Endothelial cell of umbilical vein (primary cell): ENCODE data around the gene EQTN. TPM values are rescaled to one million over a fixed set of nuclear protein-coding genes. Genes with fewer than 3 reads are reported as not detected.

ENCODE experiments used
- BruUV-seq: library from RNA; stranded (reverse); fragments of 400-500 nt; replicated peaks from 2 replicates; lab custom pipeline; 2021; lab: Mats Ljungman, UMichigan
- CTCF ChIA-PET: fragments of 300-600, 350-600 bp; sonication (Branson Sonifier 250); formaldehyde crosslinking; loops from one replicate; lab custom pipeline; 2021; ENCODE audit warnings: antibody characterized with exemption, inconsistent platforms; lab: Charles Lee
- POLR2A ChIA-PET: fragments of 300-600, 350-600 bp; sonication (Branson Sonifier 250); formaldehyde crosslinking; loops from one replicate; lab custom pipeline; 2021; ENCODE audit warnings: antibody characterized with exemption, inconsistent platforms; lab: Charles Lee
- DNase-seq: peaks from one replicate; pipeline ENCODE4 v3.0.0-alpha.2; 2011; ENCODE audit warnings: low read depth, low spot score
- FAIRE-seq: peaks from 2 replicates; lab custom pipeline; 2011; peaks lifted over from hg19 to GRCh38; lab: Jason Lieb, UNC
- H2AFZ ChIP-seq: 2 replicates; pipeline ENCODE4 v1.6.0; 2012; ENCODE audit warnings: low read depth, low read length, control low read depth, inconsistent platforms
- H3K27ac ChIP-seq: 2 replicates; pipeline ENCODE4 v1.5.1; 2011; ENCODE audit warnings: low read depth, mild to moderate bottlenecking, control low read depth, low read length, moderate library complexity; ENCODE audit not compliant: insufficient read depth
- H3K27me3 ChIP-seq, 2 experiments: 2 replicates each; pipeline versions ENCODE4 v1.6.0 to v1.6.1; 2011; ENCODE audit warnings: low read length in 2 of 2, mixed read lengths in 1 of 2; ENCODE audit not compliant: control insufficient read depth in 2 of 2, insufficient read depth in 2 of 2
- H3K36me3 ChIP-seq, 2 experiments: 2 replicates in 1 of 2; 3 replicates in 1 of 2; pipeline ENCODE4 v1.5.1; 2011; ENCODE audit warnings: low read length in 2 of 2, mild to moderate bottlenecking in 1 of 2, moderate library complexity in 1 of 2; ENCODE audit not compliant: control insufficient read depth in 2 of 2, insufficient read depth in 2 of 2; ENCODE audit errors: extremely low read depth in 1 of 2
- H3K4me1 ChIP-seq: 3 replicates; pipeline ENCODE4 v1.5.1; 2011; ENCODE audit warnings: mild to moderate bottlenecking, low read length; ENCODE audit not compliant: control insufficient read depth, insufficient read depth; ENCODE audit errors: extremely low read depth
- H3K4me2 ChIP-seq: 2 replicates; pipeline ENCODE4 v1.6.1; 2011; ENCODE audit warnings: low read length, control low read depth, mixed read lengths; ENCODE audit not compliant: insufficient read depth
- H3K4me3 ChIP-seq, 3 experiments: fragments of 200-600 bp in 1 of 3; sonication (generic), shearing (Covaris generic) in 1 of 3; replicated peaks in 1 of 3; 2 replicates each; pipeline ENCODE4 v1.5.1; 2011 to 2016; ENCODE audit warnings: control low read depth in 3 of 3, low read length in 3 of 3, mild to moderate bottlenecking in 2 of 3, inconsistent platforms in 1 of 3, low read depth in 1 of 3, moderate library complexity in 1 of 3; ENCODE audit not compliant: insufficient read depth in 1 of 3
- H3K79me2 ChIP-seq: 2 replicates; pipeline ENCODE4 v1.6.0; 2012; ENCODE audit warnings: low read length, inconsistent platforms; ENCODE audit not compliant: control insufficient read depth, insufficient read depth
- H3K9ac ChIP-seq: replicated peaks from 2 replicates; pipeline ENCODE3; 2011; ENCODE audit warnings: low read length, control low read depth; ENCODE audit not compliant: insufficient read depth; ENCODE audit errors: extremely low read depth
- H3K9me1 ChIP-seq: replicated peaks from 3 replicates; pipeline ENCODE4 v1.6.0; 2011; ENCODE audit warnings: mild to moderate bottlenecking, low read length; ENCODE audit not compliant: control insufficient read depth, insufficient read depth; ENCODE audit errors: extremely low read depth
- H3K9me3 ChIP-seq: replicated peaks from 2 replicates; pipeline ENCODE4 v1.5.1; 2012; ENCODE audit warnings: low read length, inconsistent platforms; ENCODE audit not compliant: control insufficient read depth, insufficient read depth
- H4K20me1 ChIP-seq: replicated peaks from 2 replicates; pipeline ENCODE3; 2011; ENCODE audit warnings: mild to moderate bottlenecking, low read length; ENCODE audit not compliant: control insufficient read depth, insufficient read depth; ENCODE audit errors: extremely low read depth
- CTCF ChIP-seq, 2 donors: IDR thresholded peaks; 1 replicate in 1 of 2; 2 replicates in 1 of 2; pipeline ENCODE4 v1.5.1; 2011; ENCODE audit warnings: low read length in 2 of 2, mild to moderate bottlenecking in 2 of 2, moderate library complexity in 2 of 2, control low read depth in 1 of 2, inconsistent platforms in 1 of 2, low read depth in 1 of 2; ENCODE audit not compliant: insufficient read depth in 1 of 2; ENCODE audit errors: extremely low read depth in 1 of 2
- EZH2 ChIP-seq: IDR thresholded peaks from 2 replicates; pipeline ENCODE4 v1.6.1; 2012; ENCODE audit warnings: borderline replicate concordance, low read depth, mild to moderate bottlenecking, moderate library complexity, low read length, inconsistent platforms; ENCODE audit not compliant: severe bottlenecking
- FOS ChIP-seq: IDR thresholded peaks from 2 replicates; pipeline ENCODE4 v1.6.1; 2011; ENCODE audit warnings: mild to moderate bottlenecking, low read length, moderate library complexity, borderline replicate concordance; ENCODE audit not compliant: insufficient read depth
- GATA2 ChIP-seq: IDR thresholded peaks from 2 replicates; pipeline ENCODE4 v1.7.0; 2011; ENCODE audit warnings: low read depth, mild to moderate bottlenecking, moderate library complexity, mixed read lengths, low read length; ENCODE audit not compliant: insufficient read length, insufficient read depth
- JUN ChIP-seq: IDR thresholded peaks from 2 replicates; pipeline ENCODE4 v1.6.1; 2011; ENCODE audit warnings: borderline replicate concordance, low read depth; ENCODE audit not compliant: insufficient read length, insufficient read depth
- MAX ChIP-seq: IDR thresholded peaks from 2 replicates; pipeline ENCODE4 v1.6.1; 2011; ENCODE audit not compliant: insufficient read depth, insufficient read length
- MYC ChIP-seq: IDR thresholded peaks from one replicate; pipeline ENCODE4 v1.6.1; 2011; ENCODE audit warnings: mild to moderate bottlenecking, low read depth, low read length
- POLR2A ChIP-seq: IDR thresholded peaks from 2 replicates; pipeline ENCODE4 v1.6.1; 2012; ENCODE audit warnings: low read depth, mild to moderate bottlenecking, control low read depth, low read length
- POLR2AphosphoS5 ChIP-seq: IDR thresholded peaks from 2 replicates; pipeline ENCODE4 v1.6.1; 2012; ENCODE audit warnings: low read depth, mild to moderate bottlenecking, control low read depth, low read length, moderate library complexity; ENCODE audit not compliant: insufficient read depth
- dilution Hi-C: fragments of 300-500 bp; cut with MboI; formaldehyde crosslinking; loops from one replicate; pipeline ENCODE4 v1.15.0; 2019; ENCODE audit warnings: low sequenced_read_pairs; ENCODE audit not compliant: extremely low pct_ligation_motif_present
- intact Hi-C: fragments of 100-400 bp; cut with micrococcal nuclease; formaldehyde crosslinking; loops from one replicate; pipeline ENCODE4 v1.10.0; 2022
- polyA plus RNA-seq, 4 experiments: library from polyadenylated mRNA; depleted of rRNA in 3 of 4; stranded (reverse) in 3 of 4; unstranded in 1 of 4; fragments of >200 nt; gene quantifications; 2 replicates each; pipeline versions ENCODE4 v1.2.1 to v1.2.3, GENCODE V29; 2011 to 2012; ENCODE audit warnings: missing spikeins in 1 of 4
- total RNA-seq: library from RNA; stranded (reverse); gene quantifications from 2 replicates; pipeline ENCODE4 v1.2.3, GENCODE V29; 2021

The EQTN gene
- total and polyA plus RNA-seq, 2 donors (not counting 3 experiments of a cell fraction or from before 2014, with no cell fraction given), result not detected

GRCh38 chr9:27260789-27261516 is 36.0 kb downstream of the EQTN start:
- FAIRE-seq (no peak), DNase-seq (no peak)
- intact Hi-C loops (no loop called here), dilution Hi-C loops (no loop called here)
- no peak overlapping the region for H3K4me2 ChIP-seq
- H3K4me1 ChIP-seq, result no peaks in the 10 kb centered on the region
- H2AFZ ChIP-seq, result no peak overlapping the region
- H3K27ac ChIP-seq, result no peak overlapping the region
- no peak for TF ChIP-seq POLR2AphosphoS5
- TF ChIP-seq POLR2A, result no peak
- TF ChIP-seq EZH2, result no peak
- no peak for TF ChIP-seq FOS
- no peak for TF ChIP-seq GATA2
- TF ChIP-seq MAX, result no peak
- H3K36me3 ChIP-seq, result no peaks in the 10 kb centered on the region
- no peaks in the 10 kb centered on the region for H3K79me2 ChIP-seq
- no TSS peak for BruUV-seq
- no peaks in the 10 kb centered on the region for H4K20me1 ChIP-seq
- no peak overlapping the region for H3K4me3 ChIP-seq
- CTCF ChIA-PET, result interaction anchor here (0.7 to 3.2 kb wide), 4 partner anchors 9 to 67 kb away, joined by 3 to 12 read pairs (median 4); no protein-coding TSS in a partner anchor
- POLR2A ChIA-PET, result no interaction called here
- peaks cover 7 to 11% of the 10 kb centered on the region in 2 experiments for H3K27me3 ChIP-seq
- no peaks in the 10 kb centered on the region for H3K9me1 ChIP-seq
- no peak overlapping the region for H3K9ac ChIP-seq
- H3K9me3 ChIP-seq, result no peaks in the 10 kb centered on the region

GRCh38 chr9:27258662-27259061 is 38.3 kb downstream of the EQTN start:
- ChIA-PET CTCF (no interaction called here), POLR2A (no interaction called here)
- FAIRE-seq, result no peak
- TF ChIP-seq GATA2 (no peak), POLR2AphosphoS5 (no peak), POLR2A (no peak), MAX (no peak), FOS (no peak), MYC (no peak), JUN (no peak), EZH2 (no peak), CTCF (IDR thresholded peaks at IDR 0.05; ENCODE audit: extremely low read depth in 1 of 2, insufficient read depth in 1 of 2, low read depth in 1 of 2, low read length in 2 of 2) (no peak)
- Histone ChIP-seq H3K4me2 (no peak overlapping the region), H3K9ac (no peak overlapping the region), H3K4me1 (no peaks in the 10 kb centered on the region), H3K79me2 (no peaks in the 10 kb centered on the region), H3K4me3 (no peak overlapping the region), H2AFZ (no peak overlapping the region), H3K9me3 (no peaks in the 10 kb centered on the region), H3K36me3 (no peaks in the 10 kb centered on the region), H3K27me3 (peaks cover 7 to 11% of the 10 kb centered on the region in 2 experiments), H3K9me1 (no peaks in the 10 kb centered on the region), H3K27ac (no peak overlapping the region), H4K20me1 (no peaks in the 10 kb centered on the region)
- intact Hi-C loops, result no loop called here
- BruUV-seq, result no TSS peak
- dilution Hi-C loops, result no loop called here
- no peak for DNase-seq
